ENCODE data around the gene HSP90B1.
A peak's percentile ranks its signal among the peaks of the same experiment; 100 is the strongest.

The HSP90B1 gene

DNA sequence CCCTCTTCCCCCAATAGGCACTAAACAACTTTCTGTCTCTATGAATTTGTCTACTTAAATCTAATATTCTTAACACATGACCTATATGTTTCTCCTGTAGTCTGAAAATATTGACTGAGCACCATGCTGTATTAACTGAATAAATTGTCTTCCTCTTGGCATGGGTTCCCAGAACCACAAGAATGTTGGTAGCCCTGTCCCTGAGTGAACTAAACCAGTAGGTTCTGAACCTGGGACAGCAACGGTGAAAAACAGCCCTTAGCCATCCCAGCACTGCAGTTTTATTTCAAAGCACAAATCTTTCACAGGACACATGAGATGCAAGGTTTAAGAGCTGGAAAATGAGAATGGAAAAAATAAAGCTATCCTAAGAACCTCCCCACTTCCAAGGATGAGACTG lies 20.4 kb upstream of the HSP90B1 start:
- DNase-seq (ENCODE audit: low read depth): peak; percentile 43
- TF ChIP-seq, protein P1, sequence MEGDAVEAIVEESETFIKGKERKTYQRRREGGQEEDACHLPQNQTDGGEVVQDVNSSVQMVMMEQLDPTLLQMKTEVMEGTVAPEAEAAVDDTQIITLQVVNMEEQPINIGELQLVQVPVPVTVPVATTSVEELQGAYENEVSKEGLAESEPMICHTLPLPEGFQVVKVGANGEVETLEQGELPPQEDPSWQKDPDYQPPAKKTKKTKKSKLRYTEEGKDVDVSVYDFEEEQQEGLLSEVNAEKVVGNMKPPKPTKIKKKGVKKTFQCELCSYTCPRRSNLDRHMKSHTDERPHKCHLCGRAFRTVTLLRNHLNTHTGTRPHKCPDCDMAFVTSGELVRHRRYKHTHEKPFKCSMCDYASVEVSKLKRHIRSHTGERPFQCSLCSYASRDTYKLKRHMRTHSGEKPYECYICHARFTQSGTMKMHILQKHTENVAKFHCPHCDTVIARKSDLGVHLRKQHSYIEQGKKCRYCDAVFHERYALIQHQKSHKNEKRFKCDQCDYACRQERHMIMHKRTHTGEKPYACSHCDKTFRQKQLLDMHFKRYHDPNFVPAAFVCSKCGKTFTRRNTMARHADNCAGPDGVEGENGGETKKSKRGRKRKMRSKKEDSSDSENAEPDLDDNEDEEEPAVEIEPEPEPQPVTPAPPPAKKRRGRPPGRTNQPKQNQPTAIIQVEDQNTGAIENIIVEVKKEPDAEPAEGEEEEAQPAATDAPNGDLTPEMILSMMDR (IDR thresholded peaks at IDR 0.05; ENCODE audit: control insufficient read depth, extremely low read depth, insufficient read depth): no peak
- no peak overlapping the region for H3K4me3 ChIP-seq (ENCODE audit: low read depth, low read length)

DNA sequence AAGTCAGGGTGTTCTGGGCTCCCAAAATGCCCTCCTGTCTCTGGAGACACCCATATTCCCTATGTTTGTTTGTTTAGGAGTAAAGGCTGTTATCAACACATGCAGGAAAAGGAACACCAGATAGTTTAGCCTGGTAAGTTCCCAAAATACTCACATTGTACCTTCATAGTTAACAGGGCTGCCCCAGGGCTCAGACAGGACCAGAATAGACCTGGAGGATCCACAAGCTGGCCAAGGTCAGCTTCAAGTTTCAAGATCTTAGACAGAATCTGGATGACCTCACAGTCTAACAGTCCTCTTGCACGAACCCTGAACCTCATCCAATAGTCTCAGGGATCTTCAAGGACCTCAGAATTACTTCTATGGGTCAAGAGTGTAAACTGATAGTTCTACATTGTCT lies 18.1 kb upstream of the HSP90B1 start:
- no peak overlapping the region for H3K4me3 ChIP-seq (ENCODE audit: low read depth, low read length)
- DNase-seq (ENCODE audit: low read depth): no peak
- TF ChIP-seq, protein P1 (IDR thresholded peaks at IDR 0.05; ENCODE audit: control insufficient read depth, extremely low read depth, insufficient read depth): no peak

DNA sequence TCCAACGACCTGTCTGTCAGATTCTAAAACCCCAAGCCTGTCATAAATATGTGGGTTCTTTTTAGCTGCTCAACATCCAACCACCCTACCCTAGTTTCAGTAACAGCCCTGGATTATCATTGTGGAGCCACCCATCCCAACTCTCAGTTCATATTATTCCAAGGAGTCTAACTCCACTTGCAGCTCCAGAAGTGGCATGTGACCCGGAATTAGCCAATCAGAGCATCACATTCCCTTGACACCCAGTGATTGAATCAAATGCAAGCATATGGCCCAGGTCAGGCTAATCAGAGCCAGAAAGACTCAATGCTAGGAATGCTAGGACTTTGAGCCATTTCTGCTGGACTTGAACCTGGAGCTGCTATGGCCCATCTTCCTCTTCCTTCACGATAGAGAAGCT lies 17.1 kb upstream of the HSP90B1 start:
- no peak for DNase-seq (ENCODE audit: low read depth)
- H3K4me3 ChIP-seq (ENCODE audit: low read depth, low read length): no peak overlapping the region
- TF ChIP-seq, protein P1 (IDR thresholded peaks at IDR 0.05; ENCODE audit: control insufficient read depth, extremely low read depth, insufficient read depth): no peak

DNA sequence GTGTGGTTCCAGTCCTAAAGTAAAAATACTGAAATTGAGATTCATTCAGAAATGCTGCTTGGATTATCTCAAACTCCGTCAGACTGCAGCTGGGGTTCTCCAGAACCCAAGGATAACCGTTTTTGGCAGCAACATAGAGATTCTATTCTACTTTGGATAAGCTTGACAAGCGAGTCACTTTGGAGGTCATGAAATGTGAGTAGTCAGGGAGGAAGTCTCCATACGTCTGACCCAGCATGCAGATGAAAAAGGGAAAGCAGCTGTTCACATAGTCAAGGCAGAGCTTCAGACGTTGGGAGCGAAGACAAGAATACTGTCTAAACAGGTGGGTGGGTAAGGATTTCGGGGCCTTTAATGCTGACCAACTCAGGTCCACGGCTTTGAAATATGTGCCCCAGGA lies 14.9 kb upstream of the HSP90B1 start:
- TF ChIP-seq, protein P1 (IDR thresholded peaks at IDR 0.05; ENCODE audit: control insufficient read depth, extremely low read depth, insufficient read depth): no peak
- H3K4me3 ChIP-seq (ENCODE audit: low read depth, low read length): no peak overlapping the region

DNA sequence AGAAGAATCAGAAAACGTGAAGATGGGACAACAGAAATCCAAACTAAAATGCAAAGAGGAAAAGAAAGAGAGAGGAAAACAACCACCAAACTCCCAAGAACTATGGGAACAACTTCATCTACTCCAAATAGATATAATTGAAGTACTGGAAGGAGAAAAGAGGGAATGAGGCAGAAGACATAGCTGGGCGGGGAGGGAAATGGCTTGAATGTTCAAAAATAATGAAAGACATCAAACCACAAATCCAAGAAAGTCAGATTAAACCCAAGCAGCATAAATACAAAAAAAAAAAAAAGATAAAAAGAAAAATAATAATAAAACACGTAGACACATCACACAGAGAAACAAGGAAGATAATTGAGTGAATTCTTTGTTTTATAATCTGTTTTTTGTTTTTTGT lies 12.3 kb upstream of the HSP90B1 start:
- no peak for DNase-seq (ENCODE audit: low read depth)
- H3K4me3 ChIP-seq (ENCODE audit: low read depth, low read length): no peak overlapping the region
- TF ChIP-seq, protein P1 (IDR thresholded peaks at IDR 0.05; ENCODE audit: control insufficient read depth, extremely low read depth, insufficient read depth): no peak

More for the DNA sequence above, 14.9 kb upstream of the HSP90B1 start:
- DNase-seq (ENCODE audit: low read depth): no peak

DNA sequence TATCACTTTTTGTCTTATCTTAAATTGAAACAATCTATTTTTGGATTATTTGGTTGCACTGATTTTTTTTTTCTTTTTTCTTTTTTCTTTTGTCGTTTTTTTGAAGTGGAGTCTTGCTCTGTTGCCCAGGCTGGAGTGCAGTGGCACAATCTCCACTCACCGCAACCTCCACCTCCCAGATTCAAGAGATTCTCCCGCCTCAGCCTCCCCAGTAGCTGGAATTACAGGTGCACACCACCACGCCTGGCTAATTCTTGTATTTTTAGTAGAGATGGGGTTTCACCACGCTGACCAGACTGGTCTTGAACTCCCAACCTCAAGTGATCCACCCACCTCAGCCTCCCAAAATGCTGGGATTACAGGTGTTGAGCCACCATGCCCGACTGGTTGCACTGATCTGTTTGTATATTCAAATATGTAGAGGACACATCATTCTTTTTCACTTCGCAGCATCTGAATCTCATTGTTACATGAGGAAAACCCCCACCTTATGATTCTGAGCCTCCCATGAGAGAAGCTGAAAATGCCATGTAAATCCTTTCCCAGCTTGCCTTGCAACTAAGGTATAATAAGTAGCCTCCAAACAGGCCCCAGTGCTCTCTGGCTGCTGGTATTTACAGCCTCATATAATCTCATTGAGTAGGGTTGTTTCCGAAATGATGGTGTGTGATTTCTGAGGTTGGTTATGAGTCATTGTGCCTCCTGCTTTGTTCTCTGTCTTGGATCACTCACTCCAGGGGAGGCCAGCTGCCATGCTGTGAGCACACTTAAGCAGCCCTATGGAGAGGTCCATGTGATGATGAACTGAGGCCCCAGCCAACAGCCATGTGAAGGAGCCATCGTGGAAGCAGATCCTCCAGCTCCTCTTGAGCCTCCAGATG lies 5.2 kb upstream of the HSP90B1 start:
- DNase-seq (ENCODE audit: low read depth): no peak
- H3K4me3 ChIP-seq (ENCODE audit: low read depth, low read length): no peak overlapping the region
- TF ChIP-seq, protein P1 (IDR thresholded peaks at IDR 0.05; ENCODE audit: control insufficient read depth, extremely low read depth, insufficient read depth): no peak

DNA sequence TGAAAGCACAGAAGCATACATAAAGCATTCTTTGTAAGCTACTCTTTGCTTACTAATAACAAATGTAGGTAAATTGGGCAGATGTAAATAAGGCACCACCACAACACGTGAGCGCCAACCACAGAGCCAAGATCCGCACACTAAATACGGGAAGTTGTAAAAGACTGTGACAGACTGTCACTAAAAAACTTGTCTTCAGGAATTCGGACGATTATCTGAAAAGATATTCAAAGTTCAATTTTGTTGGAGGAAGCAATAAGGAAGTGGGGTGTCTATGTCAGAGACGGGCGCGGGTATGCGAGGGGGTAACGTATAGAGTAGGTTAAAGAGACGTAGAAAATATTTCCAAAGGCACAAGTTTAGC lies 1.5 kb upstream of the HSP90B1 start:
- TF ChIP-seq, protein P1 (IDR thresholded peaks at IDR 0.05; ENCODE audit: control insufficient read depth, extremely low read depth, insufficient read depth): no peak
- peak overlapping the region; percentile 55 for H3K4me3 ChIP-seq (ENCODE audit: low read depth, low read length)
- no peak for DNase-seq (ENCODE audit: low read depth)

Data from LNCaP clone FGC (cell line).